IMR-90 (cell line): ENCODE data around the gene MFSD6. TPM values are rescaled to one million over a fixed set of nuclear protein-coding genes. Genes with fewer than 3 reads are reported as not detected.

Experiments used
- ATAC-seq: fragments of 200-7000 bp; cut with Tn5 transposase; 2 replicates; pipeline ENCODE4 v1.9.1; 2020; ENCODE audit warnings: low read depth, mild to moderate bottlenecking, moderate library complexity
- BruUV-seq: library from RNA; stranded (reverse); fragments of 400-500 nt; replicated peaks from 2 replicates; lab custom pipeline; 2021; lab: Mats Ljungman, UMichigan
- CTCF ChIA-PET: fragments of 300-600 bp; formaldehyde crosslinking; extraction: SDS; loops from one replicate; lab custom pipeline; 2021; ENCODE audit warnings: antibody characterized with exemption; lab: Yijun Ruan, JAX
- POLR2A ChIA-PET: fragments of 300-600 bp; sonication (Branson Sonifier 250); formaldehyde crosslinking; loops from one replicate; lab custom pipeline; 2022; ENCODE audit warnings: antibody characterized with exemption; ENCODE audit not compliant: unreplicated experiment; lab: Charles Lee
- DNase-seq: peaks from one replicate; pipeline ENCODE4 v3.0.0; 2013
- H2AFZ ChIP-seq: replicated peaks from 2 replicates; pipeline ENCODE3; 2013; ENCODE audit warnings: low read length, mild to moderate bottlenecking; ENCODE audit not compliant: poor library complexity
- H2AK5ac ChIP-seq: 2 replicates; pipeline ENCODE4 v1.6.1; 2013; ENCODE audit warnings: low read depth, low read length, inconsistent platforms
- H2AK9ac ChIP-seq: replicated peaks from 2 replicates; pipeline ENCODE3; 2013; ENCODE audit warnings: mild to moderate bottlenecking, low read depth, low read length, moderate library complexity; ENCODE audit not compliant: poor library complexity
- H2BK120ac ChIP-seq: 2 replicates; pipeline ENCODE4 v1.6.1; 2013; ENCODE audit warnings: low read depth, low read length, inconsistent platforms
- H2BK15ac ChIP-seq: 3 replicates; pipeline ENCODE4 v1.6.1; 2013; ENCODE audit warnings: low read depth, low read length, inconsistent platforms
- H2BK20ac ChIP-seq: 2 replicates; pipeline ENCODE4 v1.6.1; 2013; ENCODE audit warnings: low read depth, mild to moderate bottlenecking, inconsistent platforms, low read length, moderate library complexity
- H2BK5ac ChIP-seq: 2 replicates; pipeline ENCODE4 v1.6.1; 2013; ENCODE audit warnings: mild to moderate bottlenecking, low read depth, low read length, inconsistent platforms; ENCODE audit not compliant: poor library complexity, severe bottlenecking
- H3K14ac ChIP-seq: replicated peaks from 2 replicates; pipeline ENCODE4 v1.6.1; 2013; ENCODE audit warnings: low read depth, low read length, inconsistent platforms
- H3K18ac ChIP-seq: 2 replicates; pipeline ENCODE4 v1.6.1; 2013; ENCODE audit warnings: low read depth, low read length, control low read depth
- H3K23ac ChIP-seq: 2 replicates; pipeline ENCODE4 v1.6.1; 2013; ENCODE audit warnings: low read depth, low read length, inconsistent platforms
- H3K27ac ChIP-seq: 2 replicates; pipeline ENCODE4 v1.5.1; 2013; ENCODE audit warnings: mild to moderate bottlenecking, control low read depth, low read length; ENCODE audit not compliant: insufficient read depth
- H3K27me3 ChIP-seq: 2 replicates; pipeline ENCODE4 v1.6.1; 2013; ENCODE audit warnings: low read length; ENCODE audit not compliant: control insufficient read depth, insufficient read depth
- H3K36me3 ChIP-seq: 2 replicates; pipeline ENCODE4 v1.6.1; 2013; ENCODE audit warnings: low read length, mixed read lengths; ENCODE audit not compliant: control insufficient read depth, insufficient read depth
- H3K4ac ChIP-seq: 2 replicates; pipeline ENCODE4 v1.6.1; 2013; ENCODE audit warnings: low read depth, low read length, inconsistent platforms
- H3K4me1 ChIP-seq: 2 replicates; pipeline ENCODE4 v1.6.1; 2013; ENCODE audit warnings: low read length, mixed read lengths; ENCODE audit not compliant: control insufficient read depth, insufficient read depth
- H3K4me2 ChIP-seq: 2 replicates; pipeline ENCODE4 v1.6.1; 2013; ENCODE audit warnings: low read depth, mild to moderate bottlenecking, control low read depth, low read length, moderate library complexity
- H3K4me3 ChIP-seq: 2 replicates; pipeline ENCODE4 v1.5.1; 2013; ENCODE audit warnings: low read depth, mild to moderate bottlenecking, control low read depth, low read length, moderate library complexity; ENCODE audit not compliant: insufficient read depth
- H3K56ac ChIP-seq: 2 replicates; pipeline ENCODE4 v1.6.1; 2013; ENCODE audit warnings: low read length, inconsistent platforms; ENCODE audit not compliant: insufficient read depth; ENCODE audit errors: extremely low read depth
- H3K79me1 ChIP-seq, 2 experiments: 2 replicates each; pipeline ENCODE4 v1.6.1; 2013; ENCODE audit warnings: low read length in 2 of 2, inconsistent platforms in 1 of 2, low read depth in 1 of 2
- H3K9ac ChIP-seq: 2 replicates; pipeline ENCODE4 v1.6.1; 2013; ENCODE audit warnings: low read depth, low read length, control low read depth
- H3K9me1 ChIP-seq: 2 replicates; pipeline ENCODE4 v1.6.1; 2013; ENCODE audit warnings: low read length, inconsistent platforms; ENCODE audit not compliant: insufficient read depth
- H3K9me3 ChIP-seq: 2 replicates; pipeline ENCODE4 v1.6.1; 2013; ENCODE audit warnings: low read length; ENCODE audit not compliant: control insufficient read depth, insufficient read depth
- H4K20me1 ChIP-seq: 2 replicates; pipeline ENCODE4 v1.6.1; 2013; ENCODE audit warnings: low read length, inconsistent platforms; ENCODE audit not compliant: insufficient read depth
- H4K5ac ChIP-seq: 2 replicates; pipeline ENCODE4 v1.6.1; 2013; ENCODE audit warnings: mild to moderate bottlenecking, low read depth, low read length, control low read depth
- H4K8ac ChIP-seq, 2 experiments: 2 replicates each; pipeline ENCODE4 v1.6.1; 2013; ENCODE audit warnings: low read depth in 2 of 2, low read length in 2 of 2, control low read depth in 1 of 2, inconsistent platforms in 1 of 2
- H4K91ac ChIP-seq: 2 replicates; pipeline ENCODE4 v1.6.1; 2013; ENCODE audit warnings: low read depth, low read length, inconsistent platforms; ENCODE audit not compliant: insufficient read depth
- MAFK ChIP-seq: IDR thresholded peaks from 2 replicates; pipeline ENCODE4 v1.6.1; 2012; ENCODE audit warnings: low read depth, low read length, improper control_type of control experiment
- MXI1 ChIP-seq: IDR thresholded peaks from 2 replicates; pipeline ENCODE4 v1.6.1; 2012; ENCODE audit warnings: low read depth, mild to moderate bottlenecking, low read length, moderate library complexity, borderline replicate concordance
- RAD21 ChIP-seq: IDR thresholded peaks from 2 replicates; pipeline ENCODE4 v1.6.1; 2012; ENCODE audit warnings: low read length, improper control_type of control experiment
- RCOR1 ChIP-seq: IDR thresholded peaks from 2 replicates; pipeline ENCODE4 v1.6.1; 2012; ENCODE audit warnings: mild to moderate bottlenecking, low read length, improper control_type of control experiment; ENCODE audit not compliant: insufficient replicate concordance
- RFX5 ChIP-seq: IDR thresholded peaks from 2 replicates; pipeline ENCODE4 v1.8.0; 2012; ENCODE audit warnings: low read depth, mild to moderate bottlenecking, low read length, moderate library complexity
- USF2 ChIP-seq: fragments of 150-350 bp; IDR thresholded peaks from 2 replicates; pipeline ENCODE4 v1.6.1; 2017; ENCODE audit warnings: mild to moderate bottlenecking, antibody characterized with exemption, low read length, low read depth
- dilution Hi-C: fragments of 300-500 bp; cut with HindIII; formaldehyde crosslinking; loops from one replicate; pipeline ENCODE4 v1.14.3; 2018; ENCODE audit warnings: low sequenced_read_pairs; ENCODE audit not compliant: unreplicated experiment
- in situ Hi-C: fragments of 300-500 bp; cut with MboI; formaldehyde crosslinking; loops from 3 replicates; pipeline ENCODE4 v1.14.3; 2019; ENCODE audit warnings: low sequenced_read_pairs, inconsistent platforms, mixed read lengths
- intact Hi-C: fragments of 100-400 bp; cut with micrococcal nuclease; formaldehyde crosslinking; loops from 2 replicates; pipeline ENCODE4 v1.10.0; 2022
- polyA plus RNA-seq, 3 experiments: library from polyadenylated mRNA; depleted of rRNA; stranded (reverse); fragments of >200 nt; gene quantifications; 2 replicates each; pipeline ENCODE4 v1.2.3, GENCODE V29; 2012; ENCODE audit warnings: low replicate concordance in 1 of 3
- total RNA-seq: library from RNA; depleted of rRNA; stranded (reverse); fragments of >200 nt; gene quantifications from 2 replicates; pipeline ENCODE4 v1.2.3, GENCODE V29; 2012

MFSD6 gene
- total and polyA plus RNA-seq, 2 of the 4 experiments (the other 2 are of a cell fraction), result 4.2 to 7.7 TPM

GRCh38 chr2:190376083-190376482 is 32.1 kb upstream of the MFSD6 start:
- no peak for DNase-seq
- ATAC-seq, result no peak
- peaks cover 2% of the 10 kb centered on the region; the same call in 1 of the 2 replicates for H3K36me3 ChIP-seq
- H3K9me1 ChIP-seq, result no peaks in the 10 kb centered on the region
- no peak overlapping the region for H3K56ac ChIP-seq
- H2AK5ac ChIP-seq, result no peak overlapping the region
- no peak overlapping the region for H2BK15ac ChIP-seq
- no peaks in the 10 kb centered on the region for H4K20me1 ChIP-seq
- H3K79me1 ChIP-seq, result no peaks in the 10 kb centered on the region
- H3K4me1 ChIP-seq, result no peaks in the 10 kb centered on the region
- H2AK9ac ChIP-seq, result no peak overlapping the region
- H4K5ac ChIP-seq, result no peak overlapping the region
- no peak overlapping the region for H3K9ac ChIP-seq
- BruUV-seq, result no TSS peak
- no peak overlapping the region for H3K23ac ChIP-seq
- dilution Hi-C loops (no loop called here), intact Hi-C loops (no loop called here), in situ Hi-C loops (loop anchor here (10.0 kb wide), 1 partner anchor 291 kb away; no protein-coding TSS in a partner anchor)
- no peak overlapping the region for H3K4me2 ChIP-seq
- no peak overlapping the region for H2BK5ac ChIP-seq
- no peak overlapping the region for H2BK120ac ChIP-seq
- no peak overlapping the region for H4K8ac ChIP-seq
- H3K4me3 ChIP-seq, result no peak overlapping the region
- peak overlapping the region; percentile 14 for H2AFZ ChIP-seq
- TF ChIP-seq MAFK, result no peak
- no peak for TF ChIP-seq MXI1
- no peak for TF ChIP-seq USF2
- TF ChIP-seq RCOR1, result no peak
- TF ChIP-seq RFX5, result no peak
- TF ChIP-seq RAD21, result no peak
- H3K14ac ChIP-seq, result no peak overlapping the region
- ChIA-PET CTCF (no interaction called here), POLR2A (no interaction called here)
- no peaks in the 10 kb centered on the region for H3K9me3 ChIP-seq
- H2BK20ac ChIP-seq, result no peak overlapping the region
- H3K18ac ChIP-seq, result no peak overlapping the region
- H3K27ac ChIP-seq, result no peak overlapping the region
- H3K27me3 ChIP-seq, result no peaks in the 10 kb centered on the region
- H4K91ac ChIP-seq, result no peak overlapping the region
- no peak overlapping the region for H3K4ac ChIP-seq
